Suprapubic skin (tissue), 4 donors: ENCODE measurements around the gene KIF3C. TPM values are rescaled to one million over a fixed set of nuclear protein-coding genes. Genes with fewer than 3 reads are reported as not detected.
A peak's percentile ranks its signal among the peaks of the same experiment; 100 is the strongest.
"Not testable (repeated sequence)": the region's sequence is repeated elsewhere in the genome, so short reads cannot be mapped to it uniquely, and the experiment has no call there.

ENCODE experiments used
- DNase-seq, 2 donors: peaks; one replicate each; pipeline ENCODE4 v3.0.0-alpha.2; 2019; ENCODE audit warnings: low spot score in 2 of 2
- H3K27ac ChIP-seq: fragments of 200-600 bp; sonication (generic); one replicate; pipeline ENCODE4 v1.5.1; 2019
- H3K27me3 ChIP-seq: fragments of 200-600 bp; sonication (generic); one replicate; pipeline ENCODE4 v1.5.1; 2019
- H3K36me3 ChIP-seq: fragments of 200-600 bp; sonication (generic); one replicate; pipeline ENCODE4 v1.5.1; 2019
- H3K4me1 ChIP-seq: fragments of 200-600 bp; sonication (generic); one replicate; pipeline ENCODE4 v1.5.1; 2019
- H3K4me3 ChIP-seq: fragments of 200-600 bp; sonication (generic); one replicate; pipeline ENCODE4 v1.5.1; 2019; ENCODE audit warnings: mild to moderate bottlenecking
- H3K9me3 ChIP-seq: fragments of 200-600 bp; sonication (generic); one replicate; pipeline ENCODE4 v1.5.1; 2019
- EP300 ChIP-seq: sonication (generic); formaldehyde crosslinking; IDR thresholded peaks from one replicate; pipeline ENCODE4 v1.6.1; 2017; ENCODE audit warnings: antibody characterized with exemption
- POLR2A ChIP-seq, 2 donors: fragments of 450-650 bp; IDR thresholded peaks; one replicate each; pipeline ENCODE4 v1.6.1; 2017; ENCODE audit warnings: antibody characterized with exemption in 2 of 2, mild to moderate bottlenecking in 2 of 2, moderate library complexity in 2 of 2
- POLR2AphosphoS5 ChIP-seq, 3 donors: sonication (generic); formaldehyde crosslinking; IDR thresholded peaks; one replicate each; pipeline ENCODE4 v1.6.1; 2017; ENCODE audit warnings: antibody characterized with exemption in 3 of 3
- WGBS: methylation state at CpG from one replicate; pipeline ENCODE4 v1.1.5; 2018; 5-methylcytosine and 5-hydroxymethylcytosine counted together
- total RNA-seq, 4 donors: library from RNA; depleted of rRNA; stranded (reverse); fragments of >200 nt; gene quantifications; one replicate each; pipeline ENCODE4 v1.1.0, GENCODE V29; 2016
- TF ChIP-seq, protein P1 (sequence below), 2 donors: fragments of 200-600 bp in 1 of 2; fragments of 450-650 bp in 1 of 2; sonication (generic) in 1 of 2; IDR thresholded peaks; one replicate each; pipeline ENCODE4 v1.5.1; 2016 to 2019; ENCODE audit warnings: antibody characterized with exemption in 2 of 2, mild to moderate bottlenecking in 1 of 2, moderate library complexity in 1 of 2

Gene KIF3C
- 1 to 10 TPM; 3.2 to 5.8 (median 4.7) TPM for total RNA-seq

DNA sequence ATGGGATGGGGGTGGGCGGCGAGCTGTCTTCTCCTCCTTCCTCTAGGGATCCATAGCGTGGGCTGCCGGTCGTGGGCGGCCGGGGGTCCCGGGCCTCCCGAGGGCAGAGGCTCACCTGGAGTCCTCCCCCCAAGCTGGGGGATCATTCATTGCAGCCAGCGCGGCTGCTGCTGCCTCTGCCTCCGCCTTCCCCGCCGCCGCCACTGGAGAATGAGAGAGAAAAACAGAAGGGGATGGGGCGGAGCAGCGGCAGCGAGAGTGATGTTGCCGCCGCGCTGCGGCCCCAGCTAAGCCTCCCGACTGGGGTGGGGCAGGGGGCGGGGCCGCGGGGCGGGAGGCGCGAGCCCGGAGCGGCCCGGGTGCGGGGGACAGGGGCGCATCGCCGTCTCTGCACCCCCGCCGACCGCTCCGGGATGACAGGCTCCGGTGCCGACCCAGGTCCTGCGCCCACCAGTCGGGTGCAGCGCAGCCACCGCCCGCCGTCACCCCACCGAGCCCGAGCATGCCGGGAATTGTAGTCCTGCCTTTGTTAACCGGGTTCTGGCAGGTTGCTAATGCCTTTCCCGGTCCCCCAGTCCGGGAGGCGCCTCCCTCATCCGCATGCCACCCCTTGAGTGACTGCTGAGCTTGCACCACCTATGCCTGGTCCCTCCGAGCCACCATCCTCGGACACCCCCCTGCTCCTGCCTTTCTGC, at the start of gene KIF3C:
KIF3C (minus strand) TSS at position 225 of the 695 bp plus-strand sequence. CDS start 580 bp downstream, outside the sequence.
- Histone ChIP-seq H3K4me3 (peak within 1 kb of the TSS; percentile 73), H3K27me3 (no peaks in the 10 kb centered on the region), H3K4me1 (peaks cover 11% of the 10 kb centered on the region), H3K36me3 (no peaks in the 10 kb centered on the region), H3K27ac (no peak within 1 kb of the TSS), H3K9me3 (no peaks in the 10 kb centered on the region)
- WGBS, result 2% methylated on average over 25 of the region's 58 CpGs
- TF ChIP-seq, protein P1, sequence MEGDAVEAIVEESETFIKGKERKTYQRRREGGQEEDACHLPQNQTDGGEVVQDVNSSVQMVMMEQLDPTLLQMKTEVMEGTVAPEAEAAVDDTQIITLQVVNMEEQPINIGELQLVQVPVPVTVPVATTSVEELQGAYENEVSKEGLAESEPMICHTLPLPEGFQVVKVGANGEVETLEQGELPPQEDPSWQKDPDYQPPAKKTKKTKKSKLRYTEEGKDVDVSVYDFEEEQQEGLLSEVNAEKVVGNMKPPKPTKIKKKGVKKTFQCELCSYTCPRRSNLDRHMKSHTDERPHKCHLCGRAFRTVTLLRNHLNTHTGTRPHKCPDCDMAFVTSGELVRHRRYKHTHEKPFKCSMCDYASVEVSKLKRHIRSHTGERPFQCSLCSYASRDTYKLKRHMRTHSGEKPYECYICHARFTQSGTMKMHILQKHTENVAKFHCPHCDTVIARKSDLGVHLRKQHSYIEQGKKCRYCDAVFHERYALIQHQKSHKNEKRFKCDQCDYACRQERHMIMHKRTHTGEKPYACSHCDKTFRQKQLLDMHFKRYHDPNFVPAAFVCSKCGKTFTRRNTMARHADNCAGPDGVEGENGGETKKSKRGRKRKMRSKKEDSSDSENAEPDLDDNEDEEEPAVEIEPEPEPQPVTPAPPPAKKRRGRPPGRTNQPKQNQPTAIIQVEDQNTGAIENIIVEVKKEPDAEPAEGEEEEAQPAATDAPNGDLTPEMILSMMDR (IDR thresholded peaks at IDR 0.05), result no peak
- no peak for TF ChIP-seq EP300
- no peak for TF ChIP-seq POLR2A (IDR thresholded peaks at IDR 0.05)
- no peak for TF ChIP-seq POLR2AphosphoS5 (IDR thresholded peaks at IDR 0.05)
- DNase-seq, result peak in 1 of 2 donors; percentile 73

DNA sequence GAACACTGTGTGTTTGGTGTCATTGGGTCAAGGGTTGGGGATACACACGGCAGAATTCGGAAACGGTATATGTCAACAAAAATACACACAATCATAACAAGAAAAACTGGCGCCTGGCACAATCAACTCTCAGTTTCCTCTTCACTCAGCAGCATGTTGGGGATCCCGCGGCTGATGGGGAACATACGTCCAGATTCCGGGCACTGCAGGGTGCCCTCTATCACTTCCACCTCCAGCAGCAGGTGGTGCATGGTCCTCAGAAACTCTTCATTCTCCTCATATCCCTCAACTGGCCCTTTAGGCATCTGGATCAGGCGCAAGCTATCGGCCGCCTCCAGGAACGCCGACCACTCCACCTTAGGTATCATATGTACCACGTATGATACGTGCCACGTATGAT, 45.8 kb upstream of the KIF3C start:
- H3K27me3 ChIP-seq, H3K27ac ChIP-seq, H3K9me3 ChIP-seq, H3K4me3 ChIP-seq, H3K4me1 ChIP-seq, H3K36me3 ChIP-seq: not testable (repeated sequence)
- DNase-seq, result peak in 1 of 2 donors; percentile 50
- WGBS, result 92% methylated on average over 16 of the region's 16 CpGs

DNA sequence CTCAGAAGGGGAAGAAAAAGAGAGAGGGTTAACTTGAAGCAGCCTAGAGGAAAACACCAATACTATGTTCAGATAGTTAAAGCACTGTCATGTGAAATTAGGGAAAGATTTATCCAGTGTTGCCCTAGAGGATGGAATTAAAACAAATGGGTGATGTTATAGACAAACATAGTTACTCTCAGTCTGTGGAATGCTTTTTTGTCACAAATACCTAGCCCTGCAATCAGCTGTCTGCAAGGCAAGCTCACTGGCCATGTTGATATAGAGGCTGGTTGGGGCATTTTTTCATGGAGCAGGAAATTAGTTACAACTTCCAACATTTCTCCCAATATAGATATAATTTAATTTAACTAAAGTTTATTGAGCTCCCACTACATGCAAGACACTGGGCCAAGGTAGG, 43.2 kb upstream of the KIF3C start:
- Histone ChIP-seq H3K36me3 (no peaks in the 10 kb centered on the region), H3K9me3 (no peaks in the 10 kb centered on the region), H3K4me1 (no peaks in the 10 kb centered on the region), H3K4me3 (no peak overlapping the region), H3K27ac (no peak overlapping the region), H3K27me3 (no peaks in the 10 kb centered on the region)
- no peak for DNase-seq
- no peak for TF ChIP-seq POLR2A (IDR thresholded peaks at IDR 0.05)
- no peak for TF ChIP-seq POLR2AphosphoS5 (IDR thresholded peaks at IDR 0.05)
- TF ChIP-seq, protein P1 (IDR thresholded peaks at IDR 0.05), result no peak
- TF ChIP-seq EP300, result no peak

DNA sequence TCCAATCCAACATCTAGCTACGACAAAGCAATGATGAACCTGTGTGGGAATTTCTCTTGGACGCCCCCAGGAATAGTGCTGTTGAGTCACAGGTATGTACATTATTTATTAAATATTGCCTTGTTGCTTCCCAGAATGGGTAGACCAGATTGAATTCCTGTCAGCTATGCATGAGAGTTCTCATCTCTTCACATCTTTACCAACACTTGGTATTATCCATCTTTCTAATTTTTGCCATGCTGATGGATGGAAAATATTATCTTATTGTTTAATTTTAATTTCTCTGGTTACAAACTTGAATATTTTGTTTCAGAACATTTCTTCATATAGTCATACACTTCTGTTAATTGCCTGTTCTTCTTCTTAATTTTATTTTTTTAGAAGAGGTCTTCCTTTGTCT, 42.0 kb upstream of the KIF3C start:
- Histone ChIP-seq H3K9me3 (no peaks in the 10 kb centered on the region), H3K27ac (no peak overlapping the region), H3K27me3 (no peaks in the 10 kb centered on the region), H3K36me3 (no peaks in the 10 kb centered on the region), H3K4me1 (no peaks in the 10 kb centered on the region), H3K4me3 (no peak overlapping the region)
- DNase-seq, result no peak
- TF ChIP-seq POLR2AphosphoS5 (IDR thresholded peaks at IDR 0.05) (no peak), POLR2A (IDR thresholded peaks at IDR 0.05) (no peak), EP300 (no peak)
- TF ChIP-seq, protein P1 (IDR thresholded peaks at IDR 0.05), result no peak
- 80% methylated on average over 2 of the region's 2 CpGs for WGBS

DNA sequence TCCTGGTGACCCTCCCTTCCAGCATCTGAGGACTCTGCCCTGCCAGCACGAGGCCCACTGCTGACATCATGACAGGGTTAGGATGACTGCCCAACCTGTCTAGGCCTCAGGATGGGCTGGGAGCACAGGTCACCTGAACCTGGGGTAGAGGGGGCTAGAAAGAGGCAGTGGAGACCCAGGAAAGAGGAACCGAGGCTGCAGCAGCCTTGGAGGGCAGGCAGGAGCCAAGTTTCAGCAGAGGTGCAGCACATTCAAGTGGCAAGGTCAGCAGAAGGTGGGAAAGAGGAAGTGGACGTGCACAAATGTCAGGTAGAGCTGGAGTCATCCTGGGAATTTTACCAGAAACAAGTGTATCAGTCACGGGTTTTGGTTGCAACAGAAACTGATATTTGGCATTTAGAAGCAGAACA, 37.9 kb upstream of the KIF3C start:
- no peaks in the 10 kb centered on the region for H3K27me3 ChIP-seq
- H3K4me3 ChIP-seq, result no peak overlapping the region
- no peaks in the 10 kb centered on the region for H3K36me3 ChIP-seq
- no peak overlapping the region for H3K27ac ChIP-seq
- peak in 1 of 2 donors; percentile 15 for DNase-seq
- WGBS, result 59% methylated on average over 4 of the region's 4 CpGs
- no peaks in the 10 kb centered on the region for H3K9me3 ChIP-seq
- H3K4me1 ChIP-seq, result peaks cover 31% of the 10 kb centered on the region
- TF ChIP-seq POLR2A (IDR thresholded peaks at IDR 0.05) (no peak), EP300 (no peak), POLR2AphosphoS5 (IDR thresholded peaks at IDR 0.05) (no peak)
- TF ChIP-seq, protein P1 (IDR thresholded peaks at IDR 0.05), result no peak
